NCI-H2107 (cell line): ENCODE results near the gene CYCS.
"Not testable (repeated sequence)": the region's sequence is repeated elsewhere in the genome, so short reads cannot be mapped to it uniquely, and the experiment has no call there.

ENCODE experiments used
- DNase-seq: peaks from one replicate; lab custom pipeline; 2025; lab: John Stamatoyannopoulos, UW

Gene CYCS

DNA sequence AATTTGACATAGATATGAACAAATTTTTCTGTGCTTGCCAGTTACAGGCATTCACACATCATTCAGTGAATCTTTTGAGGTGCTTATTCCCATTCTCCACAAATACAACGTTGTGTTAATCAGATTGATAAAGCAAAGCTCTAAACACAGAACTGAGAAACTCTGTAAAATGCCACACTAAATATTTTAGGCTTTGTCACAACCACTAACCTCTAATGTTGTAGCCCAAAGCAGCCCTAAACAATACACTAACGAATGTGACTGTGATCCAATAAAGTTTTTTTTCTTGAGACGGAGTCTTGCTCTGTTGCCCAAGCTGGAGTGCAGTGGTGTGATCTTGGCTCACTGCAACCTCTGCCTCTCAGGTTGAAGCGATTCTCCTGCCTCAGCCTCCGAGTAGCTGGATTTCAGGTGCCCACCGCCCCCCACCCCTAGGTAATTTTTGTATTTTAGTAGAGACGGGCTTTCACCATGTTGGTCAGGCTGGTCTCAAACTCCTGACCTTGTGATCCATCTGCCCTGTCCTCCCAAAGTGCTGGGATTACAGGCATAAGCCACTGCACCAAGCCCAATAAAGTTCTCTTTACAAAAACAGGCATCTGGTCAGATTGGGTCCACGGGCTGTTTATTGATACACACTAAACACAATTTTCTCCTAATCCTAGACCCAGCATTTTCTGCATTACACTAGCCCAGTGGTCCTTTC, 6.9 kb downstream of the CYCS start:
- DNase-seq: no peak

DNA sequence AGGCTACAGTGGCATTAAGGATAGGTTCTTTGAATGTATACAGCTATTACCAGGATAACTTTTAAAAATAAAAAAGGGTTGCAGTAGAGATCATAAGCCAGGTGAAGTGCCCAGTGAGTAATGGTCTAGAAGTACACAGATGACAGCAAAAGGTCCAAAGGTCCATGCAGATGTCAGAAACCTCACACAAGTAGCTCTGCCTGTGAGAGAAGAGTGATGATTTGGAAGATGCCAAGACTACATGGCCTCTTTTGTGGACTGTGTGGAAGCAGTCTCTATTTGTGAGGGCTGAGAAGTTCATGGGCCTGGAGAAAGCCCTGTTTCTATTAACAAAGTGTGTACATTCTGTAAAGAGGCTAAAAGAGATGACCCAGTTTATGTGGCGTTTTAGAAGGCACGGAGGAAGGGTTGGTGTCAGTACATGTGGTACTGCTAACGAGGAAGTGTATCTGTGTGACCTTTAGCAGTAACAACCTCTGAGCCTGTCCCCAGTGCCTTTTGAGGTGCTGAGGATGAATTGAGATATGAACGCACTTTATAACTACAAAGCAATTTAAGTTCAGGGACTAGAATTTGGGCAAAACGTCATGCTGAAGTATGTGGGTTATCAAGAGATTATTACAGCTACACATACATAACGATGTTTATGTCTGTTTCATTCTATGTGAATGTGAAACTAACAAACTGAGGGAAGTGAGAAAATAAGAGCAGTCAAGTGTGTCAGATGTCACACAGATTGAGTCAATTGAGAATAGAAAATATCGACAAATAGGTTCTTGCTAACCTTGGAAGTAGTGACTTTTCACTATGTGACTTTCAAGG, 7.6 kb downstream of the CYCS start:
- no peak for DNase-seq

DNA sequence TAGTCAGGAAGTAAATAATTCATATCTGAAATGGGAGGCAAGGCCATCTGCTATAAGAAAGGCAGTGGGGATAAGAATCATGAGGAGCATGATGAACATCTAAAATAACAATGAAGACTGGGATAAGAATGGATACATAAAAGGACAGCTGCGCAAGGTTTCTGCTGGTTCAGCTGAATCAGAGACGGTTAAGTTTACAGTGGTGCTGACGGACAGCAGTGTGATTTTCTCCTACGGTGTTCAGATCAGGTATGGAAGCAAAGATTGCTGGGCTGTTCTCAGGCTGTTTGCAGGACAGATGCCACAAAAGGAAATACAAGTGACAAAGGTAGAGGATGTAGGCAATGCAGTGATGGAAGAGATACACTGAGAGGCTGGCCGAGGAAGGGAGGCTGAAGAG, 8.4 kb downstream of the CYCS start:
- no peak for DNase-seq

DNA sequence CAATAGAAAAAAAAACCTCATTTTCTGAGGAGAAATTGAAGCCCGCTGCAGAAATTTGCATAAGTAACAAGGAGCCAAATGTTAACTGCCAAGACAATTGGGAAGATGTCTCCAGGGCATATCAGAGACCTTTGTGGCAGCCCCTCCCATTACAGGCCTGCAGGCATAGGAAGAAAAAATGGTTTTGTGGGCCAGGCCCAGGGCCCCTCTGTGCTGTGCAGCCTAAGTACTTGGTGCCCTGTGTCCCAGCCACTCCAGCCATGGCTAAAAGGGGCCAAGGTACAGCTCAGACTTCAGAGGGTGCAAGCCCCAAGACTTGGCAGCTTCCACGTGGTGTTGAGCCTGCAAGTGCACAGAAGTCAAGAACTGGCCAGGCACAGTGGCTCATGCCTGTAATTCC, 14.5 kb downstream of the CYCS start:
- not testable (repeated sequence) for DNase-seq

DNA sequence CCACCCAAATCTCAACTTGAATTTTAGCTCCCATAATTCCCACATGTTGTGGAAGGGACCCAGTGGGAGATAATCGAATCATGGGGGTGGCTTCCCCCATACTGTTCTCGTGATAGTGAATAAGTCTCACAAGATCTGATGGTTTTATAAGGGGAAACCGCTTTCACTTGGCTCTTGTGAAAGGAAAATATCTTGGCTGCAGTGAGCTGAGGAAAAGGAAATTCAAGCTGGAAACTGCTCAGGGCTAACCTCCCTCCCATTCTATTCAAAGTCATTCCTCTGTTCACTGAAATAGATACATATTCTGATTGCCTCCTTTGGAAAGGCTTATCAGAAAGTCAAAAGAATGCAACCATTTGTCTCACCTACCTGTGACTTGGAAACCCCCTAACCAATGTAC, 15.8 kb downstream of the CYCS start:
- DNase-seq: no peak

DNA sequence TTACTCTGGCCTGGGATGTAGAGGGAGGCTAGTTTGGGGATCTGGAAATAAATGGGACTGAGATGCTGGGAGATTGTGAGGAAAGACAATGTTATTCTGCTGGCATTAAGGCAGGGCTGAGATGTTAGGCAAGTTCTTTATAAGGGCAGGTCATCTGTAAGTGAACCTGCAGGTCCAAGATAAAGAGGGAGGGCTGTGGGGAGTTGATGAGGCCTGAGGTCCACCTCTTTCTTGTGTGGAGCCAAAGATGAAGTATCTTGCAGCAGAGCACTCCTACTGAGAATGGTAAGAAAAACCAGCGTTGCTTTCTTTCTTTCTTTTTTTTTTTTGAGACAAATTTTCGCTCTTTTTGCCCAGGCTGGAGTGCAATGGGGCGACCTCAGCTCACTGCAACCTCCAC, 19.1 kb downstream of the CYCS start:
- DNase-seq: no peak

DNA sequence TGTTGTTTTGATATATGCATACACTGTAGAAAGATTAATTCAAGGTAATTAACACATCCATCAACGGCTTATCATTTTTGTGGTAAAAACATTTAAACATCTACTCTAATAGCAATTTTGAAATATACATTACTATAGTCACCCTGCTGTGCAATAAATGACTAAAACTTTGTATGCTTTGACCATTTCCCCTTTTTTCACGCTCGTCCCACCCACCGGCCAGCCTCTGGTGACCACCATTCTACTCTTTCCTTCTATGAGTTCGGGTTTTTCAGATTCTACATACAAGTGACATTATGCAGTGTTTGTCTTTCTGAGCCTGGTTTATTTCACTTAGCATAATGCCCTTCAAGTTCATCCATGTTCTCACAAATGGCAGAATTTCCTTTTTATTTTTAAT, 21.3 kb downstream of the CYCS start:
- DNase-seq: no peak

DNA sequence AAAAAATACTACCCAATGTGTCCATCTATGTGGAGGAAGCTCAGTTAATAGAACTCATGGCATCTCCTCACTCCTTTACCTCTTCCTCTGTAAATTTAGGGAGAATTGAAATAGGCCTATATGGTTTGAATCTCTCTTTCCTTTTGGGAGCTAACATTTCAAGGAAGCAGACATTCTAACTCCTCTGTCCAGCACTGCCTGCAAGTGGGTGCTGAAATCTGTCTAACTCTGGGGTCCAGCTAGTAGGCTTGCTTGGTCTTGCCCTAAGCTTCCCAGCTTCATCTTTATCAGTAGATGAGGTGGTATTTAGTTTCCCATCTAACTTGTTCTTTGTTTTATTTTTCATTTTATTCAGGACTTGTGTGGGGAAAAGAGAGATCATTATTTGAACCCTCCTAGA, 23.2 kb downstream of the CYCS start:
- no peak for DNase-seq

GRCh38 chr7:25098096-25099046, 26.7 kb downstream of the CYCS start:
- peak; percentile 45 for DNase-seq

DNA sequence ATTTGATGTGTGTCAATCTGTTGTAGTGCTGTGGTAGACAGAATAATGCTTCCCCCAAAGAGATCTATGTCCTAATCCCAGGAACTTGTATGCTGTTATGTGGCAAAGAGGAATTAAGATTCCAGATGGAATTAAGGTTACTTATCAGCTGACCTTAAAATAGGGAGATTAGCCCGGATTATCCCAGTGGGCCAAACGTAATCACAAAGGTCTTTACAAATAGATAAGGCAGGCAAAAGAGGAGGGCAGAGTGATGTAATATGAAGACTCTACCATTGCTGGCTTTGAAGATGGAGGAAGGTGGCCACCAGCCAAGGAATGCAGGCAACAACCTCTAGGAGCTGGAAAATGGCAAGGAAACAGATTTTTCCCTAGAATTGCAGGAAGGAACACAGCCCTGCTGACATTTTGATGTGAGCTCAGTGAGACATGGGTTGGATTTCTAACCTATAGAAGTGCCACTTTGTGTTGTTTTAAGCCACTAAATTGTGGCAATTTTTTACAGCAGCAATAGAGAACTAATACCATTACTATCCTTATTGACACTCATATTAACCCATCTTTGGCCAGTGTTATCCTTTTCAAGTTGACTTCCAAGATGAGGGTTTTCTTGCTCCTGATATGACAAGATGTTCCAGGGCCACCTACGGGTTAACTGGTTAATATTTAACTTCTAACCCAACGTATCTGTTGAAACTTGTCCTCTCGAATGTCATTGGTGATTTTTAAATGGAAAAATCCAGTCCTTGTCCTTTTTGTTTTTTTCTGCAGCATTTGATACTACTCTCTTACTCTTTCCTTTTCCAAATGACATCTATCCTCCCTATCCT, 29.3 kb downstream of the CYCS start:
- DNase-seq: no peak

DNA sequence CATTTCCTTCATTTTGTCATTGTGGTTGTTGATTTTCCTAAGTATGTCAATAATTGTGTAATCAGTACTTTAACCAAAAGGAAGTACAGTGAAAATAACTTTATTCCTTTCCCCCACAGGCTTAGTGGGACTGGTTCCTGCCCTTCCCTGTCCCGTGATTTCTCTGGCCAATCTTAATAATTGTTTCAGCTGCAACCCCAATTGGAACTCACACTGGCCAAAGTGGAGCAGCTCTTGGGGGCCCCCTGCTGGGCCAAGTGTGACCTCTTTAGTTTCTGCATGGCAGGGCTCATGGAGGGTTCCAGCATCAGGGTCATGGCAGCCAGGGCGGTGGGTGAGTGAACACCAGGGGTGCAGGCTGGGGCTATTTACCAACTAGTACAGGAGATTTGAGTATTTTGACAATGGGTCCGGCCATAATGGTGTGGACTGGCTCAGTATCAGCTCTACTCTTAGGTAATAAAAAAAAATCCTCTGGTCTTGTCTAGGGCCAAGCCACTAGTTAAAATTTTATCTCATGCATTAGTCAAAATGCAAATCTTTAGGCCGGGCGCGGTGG, 31.7 kb downstream of the CYCS start:
- DNase-seq: peak; percentile 70

DNA sequence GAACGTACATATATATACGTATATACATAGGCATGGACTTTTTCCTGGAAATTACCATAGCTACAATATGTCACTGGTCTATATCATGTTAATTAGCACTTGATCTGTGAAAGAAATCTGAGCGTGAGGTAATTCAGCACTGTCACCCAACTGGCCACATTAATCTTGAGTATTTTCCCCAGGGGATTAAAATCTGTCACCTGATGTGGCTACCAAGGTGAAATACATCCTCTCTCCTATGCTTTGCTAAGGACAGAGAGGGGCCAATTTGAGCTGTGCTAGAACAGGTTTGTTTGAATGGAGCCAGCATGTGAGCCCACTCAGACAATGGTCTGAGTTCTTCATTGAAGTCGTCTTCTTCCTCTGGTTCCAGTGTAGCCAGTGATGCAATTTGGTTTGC, 33.3 kb downstream of the CYCS start:
- peak; percentile 33 for DNase-seq

- DNase-seq: no peak
Measured at GRCh38 chr7:25091176-25091575, 33.9 kb downstream of the CYCS start.

GRCh38 chr7:25090374-25090773, 34.7 kb downstream of the CYCS start:
- DNase-seq: no peak

DNA sequence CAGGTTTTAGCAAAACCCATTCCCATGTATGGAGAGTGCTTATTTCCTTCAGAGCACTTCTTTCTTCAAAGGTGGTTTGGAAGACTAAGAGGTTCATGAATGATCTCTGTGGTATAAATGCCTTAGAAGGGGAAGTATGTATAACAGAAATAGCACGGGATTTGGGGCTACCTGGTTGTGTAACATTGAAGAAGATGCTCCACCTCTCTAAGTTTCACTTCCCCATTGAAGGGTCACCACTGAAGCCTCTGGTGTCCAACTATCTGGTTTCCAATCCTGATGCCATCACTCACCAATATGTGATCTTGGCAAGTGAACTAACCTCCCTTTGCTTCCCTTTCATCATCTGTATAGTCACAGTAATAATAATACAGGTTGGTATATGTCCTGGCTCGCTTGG, 37.2 kb downstream of the CYCS start:
- DNase-seq: no peak

DNA sequence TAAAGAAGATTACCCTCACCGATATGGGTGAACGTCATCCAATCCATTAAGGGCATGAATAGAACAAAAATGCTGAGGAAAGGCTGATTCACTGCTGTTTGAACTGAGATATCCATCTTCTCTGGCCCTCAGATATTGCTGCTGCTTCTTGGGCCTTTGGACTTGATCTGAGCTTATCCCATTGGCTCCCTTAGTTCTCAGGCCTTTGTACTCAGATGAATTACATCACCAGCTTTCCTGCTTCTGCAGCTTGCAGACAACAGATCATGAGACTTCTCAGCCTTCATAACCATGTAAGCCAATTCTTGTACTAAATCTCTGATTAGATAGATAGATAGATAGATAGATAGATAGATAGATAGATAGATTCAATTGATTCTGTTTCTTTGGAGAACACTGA, 40.2 kb downstream of the CYCS start:
- DNase-seq: no peak

DNA sequence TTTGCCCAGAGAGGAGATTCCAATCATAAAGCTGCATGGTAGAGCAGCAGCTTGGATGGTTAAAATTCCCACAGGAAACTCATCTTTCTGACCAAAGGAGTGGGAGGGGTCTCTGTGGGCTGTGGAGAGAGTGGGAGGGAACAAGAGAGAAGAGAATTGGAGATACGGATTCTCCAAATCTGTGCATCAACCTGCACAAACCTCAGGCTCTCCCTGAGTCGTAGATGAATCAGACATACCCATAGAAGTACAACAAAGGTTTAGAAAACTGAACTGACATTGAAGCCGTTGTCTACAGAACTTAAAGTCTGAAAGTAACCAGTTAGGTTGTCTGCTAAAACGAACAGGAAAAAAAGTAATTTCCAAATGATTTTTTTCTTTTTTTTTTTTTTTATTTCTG, 41.9 kb downstream of the CYCS start:
- no peak for DNase-seq

GRCh38 chr7:25082041-25082440, 43.0 kb downstream of the CYCS start:
- not testable (repeated sequence) for DNase-seq

- no peak for DNase-seq
Measured at GRCh38 chr7:25077096-25077495, 48.0 kb downstream of the CYCS start.

DNA sequence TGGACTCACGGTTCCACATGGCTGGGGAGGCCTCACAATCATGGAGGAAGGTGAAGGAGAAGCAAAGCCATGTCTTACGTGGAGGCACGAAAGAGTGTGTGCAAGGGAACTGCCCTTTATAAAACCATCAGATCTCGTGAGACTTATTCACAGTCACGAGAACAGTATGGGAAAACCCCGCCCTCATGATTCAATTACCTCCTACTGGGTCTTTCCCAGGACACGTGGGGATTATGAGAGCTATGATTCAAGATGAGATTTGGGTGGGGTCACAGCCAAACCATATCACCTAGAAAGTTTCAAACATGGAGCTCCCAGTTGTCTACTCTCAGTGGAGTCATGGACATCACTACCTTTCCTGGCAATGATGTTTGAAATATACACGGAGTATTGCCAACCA, 49.6 kb downstream of the CYCS start:
- no peak for DNase-seq

GRCh38 chr7:25073451-25073850, 51.6 kb downstream of the CYCS start:
- DNase-seq: no peak
